ENCODE data around the gene MFAP3L.

DNA sequence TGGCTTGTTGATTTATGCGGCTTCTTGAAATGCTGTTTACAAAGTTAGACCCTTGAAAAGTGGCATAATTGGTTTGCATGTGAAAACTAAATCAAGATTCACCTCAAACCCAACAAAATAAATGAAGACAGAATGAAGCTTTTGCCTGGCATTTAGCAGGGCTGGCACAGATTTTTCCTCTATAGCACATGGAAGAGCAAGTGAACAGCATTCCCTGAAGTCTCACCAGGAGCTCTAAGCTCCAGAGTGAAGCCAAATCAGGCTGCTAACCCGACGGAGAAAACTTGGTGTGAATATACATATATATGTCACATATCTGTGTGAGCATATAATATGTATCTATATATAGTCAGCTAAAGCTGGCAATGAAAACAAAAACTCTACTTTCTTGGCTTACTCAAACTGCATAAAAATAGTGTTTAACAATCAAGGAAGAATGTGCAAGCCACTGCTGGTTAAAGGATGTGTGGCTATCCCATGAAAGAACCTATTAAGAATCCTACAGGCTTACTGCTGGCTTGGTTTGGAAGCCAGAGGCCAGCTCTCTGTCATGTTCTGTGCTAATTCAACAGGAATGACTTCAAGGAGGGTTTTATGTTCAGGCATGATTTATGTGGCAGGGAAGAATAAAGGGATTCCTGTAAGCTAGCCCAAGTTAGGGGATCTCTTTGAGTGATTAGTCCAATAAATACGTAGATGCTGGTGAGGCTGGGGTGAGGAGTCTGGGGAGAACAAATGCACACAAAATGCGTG is 69.9 kb downstream of the MFAP3L start:
- TF ChIP-seq POLR2A (IDR thresholded peaks at IDR 0.05; ENCODE audit: low read depth, low read length), result no peak
- no peak for TF ChIP-seq POLR2AphosphoS5 (IDR thresholded peaks at IDR 0.05; ENCODE audit: low read depth, low read length)
- no peak for TF ChIP-seq TAF1 (IDR thresholded peaks at IDR 0.05; ENCODE audit: low read depth, low read length)
- TF ChIP-seq PAX5 (IDR thresholded peaks at IDR 0.05; ENCODE audit: insufficient read depth, low read length, severe bottlenecking), result no peak
- TF ChIP-seq POU2F2 (IDR thresholded peaks at IDR 0.05; ENCODE audit: low read depth, low read length), result no peak
